ENCODE results near the gene SDF4.
"Not testable (repeated sequence)": the region's sequence is repeated elsewhere in the genome, so short reads cannot be mapped to it uniquely, and the experiment has no call there.

Gene SDF4

DNA sequence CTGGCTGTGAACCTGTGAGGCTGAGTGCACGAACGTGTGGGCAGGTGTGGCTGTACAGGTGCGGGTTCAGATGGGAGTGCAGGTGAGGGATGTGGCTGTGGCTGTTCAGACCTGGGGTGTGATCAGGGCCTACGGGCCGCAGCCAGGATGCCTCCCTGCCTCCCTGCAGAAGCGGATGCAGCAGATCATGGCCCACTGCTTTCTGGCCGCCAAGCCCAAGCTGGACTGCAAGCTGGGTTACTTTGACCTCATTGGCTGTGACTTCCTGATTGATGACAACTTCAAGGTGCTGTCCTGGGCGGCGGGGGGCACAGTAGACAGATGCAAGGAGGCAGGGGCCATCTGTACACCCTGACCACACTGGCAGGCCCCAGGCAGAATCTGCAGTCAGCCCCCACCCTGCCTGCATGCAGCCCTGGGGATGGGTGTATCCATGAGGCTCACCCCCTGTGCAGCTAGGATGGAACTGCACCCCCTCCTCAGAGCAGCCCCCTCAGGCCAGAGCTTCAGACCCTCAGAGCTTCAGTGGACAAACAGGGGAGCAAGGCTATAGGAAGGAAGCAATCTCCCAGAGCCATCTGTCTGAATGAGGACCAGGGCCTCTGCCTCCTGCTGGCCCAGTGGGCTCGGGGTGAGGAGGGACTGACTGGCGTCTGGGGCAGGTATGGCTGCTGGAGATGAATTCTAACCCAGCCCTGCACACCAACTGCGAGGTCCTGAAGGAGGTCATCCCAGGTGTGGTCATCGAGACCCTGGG is 35.2 kb downstream of the SDF4 start:
- no peak for DNase-seq

- not testable (repeated sequence) for DNase-seq
Measured at GRCh38 chr1:1195726-1196125, 36.1 kb downstream of the SDF4 start.

- DNase-seq, result no peak
Measured at GRCh38 chr1:1194723-1195122, 37.1 kb downstream of the SDF4 start.

- no peak for DNase-seq
Measured at GRCh38 chr1:1191734-1192133, 40.1 kb downstream of the SDF4 start.

- DNase-seq, result no peak
Measured at GRCh38 chr1:1189111-1189510, 42.7 kb downstream of the SDF4 start.

GRCh38 chr1:1187938-1188337 is 43.9 kb downstream of the SDF4 start:
- no peak for DNase-seq

DNA sequence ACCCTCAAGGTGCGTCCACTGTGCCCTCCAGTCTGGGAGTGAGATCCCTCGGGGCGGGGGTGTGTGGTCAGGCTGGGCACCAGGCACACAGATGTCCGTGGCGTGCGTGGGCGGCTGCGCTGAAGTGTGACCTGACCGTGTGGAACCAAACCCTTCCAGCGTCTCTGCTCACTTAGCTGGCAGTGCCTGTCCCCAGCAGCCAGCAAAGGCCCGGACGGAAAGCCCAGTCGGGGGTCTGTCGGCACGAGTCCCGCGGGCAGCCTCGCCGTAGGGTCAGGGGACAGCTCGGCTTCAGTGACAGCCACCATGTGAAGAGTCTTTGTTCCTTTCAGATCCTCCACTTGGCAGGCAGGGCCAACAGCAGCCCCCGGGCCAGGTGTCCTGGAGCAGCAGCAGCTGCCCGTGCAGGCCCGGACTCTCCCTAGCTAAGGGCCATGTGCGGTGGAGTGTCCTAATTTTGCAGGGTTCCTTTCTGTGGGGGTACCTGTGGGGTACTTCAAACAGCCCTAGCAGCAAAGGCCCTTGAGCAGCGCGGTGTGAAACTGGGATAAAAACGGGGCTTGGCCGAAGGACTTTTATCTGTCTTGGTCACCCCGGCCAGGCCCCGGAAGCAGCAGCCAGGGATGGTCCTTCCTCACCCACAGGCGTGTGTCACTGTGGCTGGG is 46.6 kb downstream of the SDF4 start:
- no peak for DNase-seq

DNA sequence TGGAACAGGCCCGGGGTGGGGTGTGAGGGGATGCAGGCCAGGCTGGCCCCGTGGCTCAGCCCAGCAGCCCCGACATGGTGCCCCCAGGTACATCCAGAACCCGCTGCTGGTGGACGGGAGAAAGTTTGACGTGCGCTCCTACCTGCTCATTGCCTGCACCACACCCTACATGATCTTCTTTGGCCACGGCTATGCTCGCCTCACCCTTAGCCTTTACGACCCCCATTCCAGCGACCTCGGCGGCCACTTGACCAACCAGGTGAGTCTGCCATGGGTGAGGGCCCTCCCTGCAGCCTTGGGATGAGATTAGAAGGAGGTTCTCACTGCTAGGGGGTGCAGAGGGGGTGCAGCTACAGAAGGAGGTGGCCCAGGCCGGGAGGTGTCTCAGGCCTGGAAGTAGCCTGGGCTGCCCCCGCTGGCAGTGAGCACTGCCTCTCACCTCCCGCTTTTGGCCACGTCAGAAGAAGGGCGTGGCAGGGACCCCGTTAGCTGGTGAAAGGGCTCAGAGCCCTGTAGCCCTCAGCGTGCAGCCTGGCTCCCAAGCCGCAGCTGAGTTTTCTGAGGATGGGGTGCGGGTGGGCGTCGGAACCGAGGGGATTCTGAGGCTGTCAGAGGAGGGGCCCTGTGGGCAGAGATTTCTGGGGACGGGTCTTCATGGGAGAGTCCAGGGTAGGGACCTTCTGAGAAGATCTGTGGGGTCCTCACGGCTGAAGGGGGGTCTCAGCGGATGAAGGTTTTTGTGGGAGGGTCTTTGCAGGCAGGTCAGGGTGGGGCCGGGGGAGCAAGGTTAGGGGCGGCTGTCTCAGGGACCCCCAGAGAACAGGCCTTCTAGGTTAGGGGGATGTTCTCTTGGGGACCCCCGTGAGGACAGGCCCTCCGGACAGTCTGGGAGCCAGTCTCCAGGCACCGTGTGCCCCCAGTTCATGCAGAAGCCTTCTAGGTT is 47.7 kb downstream of the SDF4 start:
- no peak for DNase-seq

- no peak for DNase-seq
Measured at GRCh38 chr1:1183221-1183747, 48.5 kb downstream of the SDF4 start.

DNA sequence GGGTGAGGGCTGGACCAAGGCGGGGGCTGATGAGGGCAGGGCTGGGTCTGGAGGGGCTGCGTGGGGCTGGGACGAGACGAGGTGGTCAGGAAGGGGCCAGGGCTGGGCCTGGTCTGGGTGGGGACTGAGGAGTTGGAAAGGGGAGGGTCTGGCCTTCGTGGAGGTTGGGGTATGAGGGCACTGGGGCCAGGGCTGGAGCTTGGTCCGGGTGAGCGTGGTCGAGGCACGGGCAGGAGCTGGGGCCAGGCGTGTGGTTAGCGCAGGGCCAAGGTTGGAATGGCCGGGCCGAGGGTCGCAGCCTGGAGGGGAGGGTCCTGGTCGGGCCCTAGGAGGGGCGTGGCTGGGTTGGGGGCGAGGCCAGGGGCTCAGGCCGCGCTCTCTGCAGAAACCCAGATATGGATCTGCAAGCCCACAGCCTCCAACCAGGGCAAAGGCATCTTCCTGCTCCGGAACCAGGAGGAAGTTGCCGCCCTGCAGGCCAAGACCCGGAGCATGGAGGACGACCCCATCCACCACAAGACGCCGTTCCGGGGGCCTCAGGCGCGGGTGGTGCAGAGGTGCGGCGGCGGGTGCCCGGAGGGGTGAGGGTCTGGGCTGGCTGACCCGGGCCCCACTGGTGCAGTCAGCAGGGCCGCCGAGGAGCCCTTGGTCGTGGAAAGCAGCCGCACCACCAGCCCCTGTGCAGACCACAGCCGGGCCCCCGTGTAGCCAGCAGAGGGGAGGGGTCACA is 49.1 kb downstream of the SDF4 start:
- DNase-seq, result no peak

GRCh38 chr1:1181938-1182410 is 49.8 kb downstream of the SDF4 start:
- DNase-seq, result no peak

DNA sequence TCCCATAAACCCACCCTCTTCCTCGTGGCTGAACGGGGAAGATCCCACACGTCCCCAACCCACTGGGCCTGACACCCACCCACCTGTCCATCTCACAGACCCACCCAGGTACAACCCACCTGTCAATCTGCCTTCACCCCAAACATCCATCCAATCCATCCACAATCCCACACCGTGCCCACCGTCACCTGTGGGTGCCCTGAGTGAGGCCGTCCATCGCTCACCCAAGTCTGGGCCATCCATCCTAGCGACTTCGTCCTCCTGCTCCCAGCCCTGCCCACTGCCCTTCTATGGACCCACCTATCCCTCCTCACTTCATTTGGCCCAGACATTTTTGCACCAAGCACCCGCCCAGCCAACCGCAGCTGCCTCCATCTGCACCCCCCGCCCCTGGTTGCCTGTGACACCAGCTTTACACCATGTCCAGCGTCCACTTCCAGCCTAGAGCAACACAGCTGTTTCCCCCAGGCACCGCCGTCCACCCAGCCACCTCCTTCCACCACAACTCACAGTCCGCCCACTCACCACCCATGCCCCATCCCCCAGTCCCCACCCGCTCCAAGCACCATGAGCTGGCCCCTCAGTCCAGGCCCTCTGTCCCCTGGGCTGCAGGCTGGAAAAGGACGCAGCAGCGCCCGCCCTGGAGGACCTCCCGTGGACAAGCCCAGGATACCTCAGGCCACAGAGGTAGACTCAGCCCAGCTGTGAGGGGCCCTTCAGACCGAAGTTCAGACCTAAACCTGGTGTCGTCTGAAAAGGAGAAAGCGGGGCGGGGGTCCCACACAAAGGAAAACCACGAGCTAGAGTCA is 50.5 kb downstream of the SDF4 start:
- DNase-seq, result no peak

DNA sequence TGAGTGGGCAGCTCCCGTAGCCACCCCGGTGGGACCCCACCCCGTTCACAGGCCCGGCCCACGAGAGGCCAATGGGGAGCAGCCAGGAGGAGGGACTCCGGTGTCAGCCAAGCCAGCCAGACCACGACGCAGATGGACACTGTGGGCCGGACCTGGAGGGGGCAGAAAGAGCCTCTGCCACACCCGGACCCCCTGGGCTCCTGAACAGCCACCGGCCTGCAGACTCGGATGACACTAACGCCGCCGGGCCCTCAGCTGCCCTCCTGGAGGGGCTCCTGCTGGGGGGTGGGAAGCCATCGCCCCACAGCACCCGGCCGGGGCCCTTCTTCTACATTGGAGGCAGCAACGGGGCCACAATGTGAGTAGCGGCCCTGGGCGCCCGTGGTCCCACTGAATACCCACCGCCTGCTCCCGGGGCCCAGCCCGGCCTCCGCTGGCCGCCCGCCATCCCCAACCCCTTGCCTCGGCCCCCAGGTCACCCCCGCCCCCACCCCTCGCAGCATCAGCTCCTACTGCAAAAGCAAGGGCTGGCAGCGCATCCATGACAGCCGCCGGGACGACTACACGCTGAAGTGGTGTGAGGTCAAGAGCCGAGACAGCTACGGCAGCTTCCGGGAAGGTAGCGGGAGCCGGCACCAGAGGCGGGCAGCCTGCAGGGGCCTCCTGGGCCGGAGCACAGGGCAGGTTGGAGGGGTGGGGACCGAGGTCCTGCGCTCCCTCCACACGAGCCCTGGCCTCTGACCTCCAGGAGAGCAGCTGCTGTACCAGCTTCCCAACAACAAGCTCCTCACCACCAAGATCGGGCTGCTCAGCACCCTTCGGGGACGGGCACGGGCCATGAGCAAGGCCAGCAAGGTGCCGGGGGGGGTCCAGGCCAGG is 51.6 kb downstream of the SDF4 start:
- DNase-seq, result no peak

- DNase-seq, result no peak
Measured at GRCh38 chr1:1179346-1179982, 52.3 kb downstream of the SDF4 start.

DNA sequence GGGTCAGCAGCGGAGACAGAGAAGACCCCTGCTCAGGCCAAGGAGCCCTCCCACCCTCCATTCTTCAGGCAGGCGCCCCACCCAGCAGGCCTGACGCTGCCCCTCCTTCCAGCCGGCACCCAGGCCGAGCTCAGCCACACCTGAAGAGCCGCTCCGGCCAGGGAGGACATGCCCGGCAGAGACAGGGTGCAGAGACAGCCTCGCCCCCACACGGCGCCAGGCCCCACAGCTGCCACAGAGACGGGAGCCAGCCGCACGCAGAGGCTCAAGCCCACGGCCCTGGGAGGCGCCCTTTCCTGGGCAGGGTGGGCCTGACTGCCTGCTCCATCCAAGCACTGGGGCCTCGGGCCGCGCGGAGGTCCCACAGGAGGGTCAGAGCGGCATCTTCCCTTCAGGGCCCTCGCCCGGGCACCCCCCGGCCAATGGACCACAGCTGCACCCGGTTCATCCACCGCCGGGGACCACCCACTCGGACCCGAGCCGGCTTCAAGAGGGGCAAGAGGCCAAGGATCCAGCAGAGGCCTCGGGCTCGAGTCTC is 52.9 kb downstream of the SDF4 start:
- no peak for DNase-seq

DNA sequence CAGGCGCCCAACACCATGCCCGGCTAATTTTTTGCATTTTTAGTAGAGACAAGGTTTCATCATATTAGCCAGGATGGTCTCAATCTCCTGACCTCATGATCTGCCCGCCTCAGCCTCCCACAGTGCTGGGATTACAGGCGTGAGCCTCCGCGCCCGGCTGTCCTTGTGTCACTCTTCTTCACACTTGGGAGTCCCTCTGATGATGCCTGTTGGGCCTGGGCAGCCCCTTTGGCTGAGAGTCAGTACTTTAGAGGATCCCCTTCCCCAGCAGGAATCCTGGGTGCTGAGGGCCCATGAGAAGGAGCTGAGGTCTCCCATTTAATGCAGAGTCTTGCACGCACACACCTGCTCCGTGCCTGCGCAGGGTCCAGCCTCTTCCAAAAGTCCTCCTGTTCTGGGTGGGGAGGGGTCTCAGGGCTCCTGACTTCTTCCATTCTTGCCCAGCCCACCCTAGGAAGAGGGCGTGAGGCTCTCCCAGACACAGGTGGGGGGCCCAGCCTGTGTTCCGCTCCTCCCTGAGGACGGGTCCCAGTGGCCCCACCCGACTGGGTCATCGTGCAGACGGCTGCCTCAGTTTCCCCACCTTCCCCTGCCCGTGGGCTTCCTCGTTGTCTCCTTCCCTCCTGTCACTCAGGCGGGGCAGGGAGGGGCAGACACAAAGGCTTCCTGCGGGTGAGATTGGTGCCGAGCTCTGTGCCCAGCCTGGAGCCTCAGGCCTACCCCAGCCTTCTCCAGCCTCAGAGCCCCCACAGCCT is 54.2 kb downstream of the SDF4 start:
- DNase-seq, result no peak

DNA sequence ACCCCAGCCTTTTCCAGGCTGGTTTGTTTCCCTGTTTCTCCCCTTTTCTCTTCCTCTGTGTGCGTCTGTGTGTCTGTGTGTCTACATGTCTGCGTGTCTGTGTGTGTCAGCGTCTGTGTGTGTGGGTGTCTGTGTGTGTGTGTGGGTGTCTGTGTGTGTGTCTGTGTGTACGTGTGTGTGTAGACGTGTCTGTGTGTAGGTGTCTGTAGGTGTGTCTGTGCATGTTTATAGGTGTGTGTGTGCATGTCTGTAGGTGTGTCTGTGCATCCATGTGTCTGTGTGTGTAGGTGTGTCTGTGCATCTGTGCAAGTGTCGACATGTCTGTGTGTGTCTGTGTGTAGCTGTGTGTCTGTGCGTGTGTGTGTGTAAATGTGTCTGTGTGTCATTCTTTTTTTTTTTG is 54.9 kb downstream of the SDF4 start:
- DNase-seq, result no peak

GRCh38 chr1:1176063-1176761 is 55.6 kb downstream of the SDF4 start:
- DNase-seq, result not testable (repeated sequence)
